ENCODE measurements around the gene UGT2A2.
"Not testable (repeated sequence)": the region's sequence is repeated elsewhere in the genome, so short reads cannot be mapped to it uniquely, and the experiment has no call there.

The UGT2A2 gene

GRCh38 chr4:69639542-69639941, at the start of gene UGT2A2:
Gene UGT2A2 (minus strand): TSS chr4:69639642. CDS start chr4:69639640, 2 bp downstream.
- DNase-seq (ENCODE audit: low spot score): no peak

DNA sequence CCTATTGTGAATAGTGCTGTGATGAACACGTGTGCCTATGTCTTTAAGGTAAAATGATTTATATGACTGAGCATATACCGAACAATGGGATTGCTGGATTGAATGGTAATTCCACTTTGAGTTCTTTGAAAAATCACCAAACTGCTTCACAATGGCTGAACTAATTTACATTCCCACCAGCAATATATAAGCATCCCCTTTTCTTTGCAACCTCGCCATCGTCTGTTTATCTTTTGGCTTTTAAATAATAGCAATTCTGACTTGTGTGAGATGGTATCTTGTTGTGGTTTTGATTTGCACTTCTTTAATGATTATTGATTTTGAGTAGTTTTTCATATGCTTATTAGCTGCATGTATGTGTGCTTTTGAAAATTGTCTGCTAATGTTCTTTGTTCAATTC, 45.4 kb upstream of the UGT2A2 start:
- DNase-seq (ENCODE audit: low spot score): no peak

DNA sequence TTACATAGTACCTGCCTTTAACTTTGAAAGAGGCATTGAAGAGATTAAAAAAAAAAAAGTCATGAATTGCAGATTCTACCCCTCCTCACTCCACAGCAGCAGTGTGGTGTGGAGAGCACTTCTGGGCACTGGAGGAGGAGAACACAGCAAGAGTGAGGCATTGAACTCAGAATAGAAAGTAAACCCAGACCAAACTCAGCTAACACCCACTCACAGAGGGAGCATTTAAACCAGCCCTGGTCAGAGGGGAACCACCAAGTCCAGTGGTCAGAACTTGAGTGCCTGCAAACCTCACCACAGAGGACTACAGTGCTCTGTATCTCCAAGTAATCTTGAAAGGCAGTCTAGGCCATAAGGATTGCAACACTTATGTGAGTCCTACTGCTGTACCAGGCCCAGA, 29.2 kb upstream of the UGT2A2 start:
- no peak for DNase-seq (ENCODE audit: low spot score)

- not testable (repeated sequence) for DNase-seq (ENCODE audit: low spot score)
These were observed 24.6 kb upstream of the UGT2A2 start for GRCh38 chr4:69664009-69664408.

- DNase-seq (ENCODE audit: low spot score): not testable (repeated sequence)
These were observed 21.8 kb upstream of the UGT2A2 start for GRCh38 chr4:69661130-69661803.

GRCh38 chr4:69658133-69658532, 18.7 kb upstream of the UGT2A2 start:
- DNase-seq (ENCODE audit: low spot score): no peak

GRCh38 chr4:69656653-69657158, 17.3 kb upstream of the UGT2A2 start:
- DNase-seq (ENCODE audit: low spot score): no peak

GRCh38 chr4:69653147-69653546, 13.7 kb upstream of the UGT2A2 start, which contains the start of gene UGT2A1:
Gene UGT2A1 (minus strand): TSS chr4:69653247. CDS start chr4:69647644, 5,603 bp downstream.
- DNase-seq (ENCODE audit: low spot score): no peak

DNA sequence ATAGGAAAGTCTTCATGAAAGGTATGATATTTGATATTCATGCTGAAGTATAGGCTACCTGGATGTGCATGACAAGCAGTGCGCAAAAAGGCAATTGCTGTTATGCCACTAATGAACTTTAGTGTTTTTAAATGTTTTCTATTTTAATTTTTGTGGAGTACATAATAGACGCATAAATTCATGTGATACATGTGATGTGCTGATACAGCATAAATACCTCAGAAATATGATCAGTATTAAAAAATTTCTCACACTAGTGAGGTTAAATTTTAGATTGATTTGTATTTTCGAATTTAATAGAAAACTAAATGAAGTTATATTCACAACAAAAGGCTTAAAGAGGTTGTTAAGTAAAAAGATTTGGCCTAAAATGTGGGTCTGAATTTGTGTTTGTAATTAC, 11.4 kb upstream of the UGT2A2 start:
- no peak for DNase-seq (ENCODE audit: low spot score)

DNA sequence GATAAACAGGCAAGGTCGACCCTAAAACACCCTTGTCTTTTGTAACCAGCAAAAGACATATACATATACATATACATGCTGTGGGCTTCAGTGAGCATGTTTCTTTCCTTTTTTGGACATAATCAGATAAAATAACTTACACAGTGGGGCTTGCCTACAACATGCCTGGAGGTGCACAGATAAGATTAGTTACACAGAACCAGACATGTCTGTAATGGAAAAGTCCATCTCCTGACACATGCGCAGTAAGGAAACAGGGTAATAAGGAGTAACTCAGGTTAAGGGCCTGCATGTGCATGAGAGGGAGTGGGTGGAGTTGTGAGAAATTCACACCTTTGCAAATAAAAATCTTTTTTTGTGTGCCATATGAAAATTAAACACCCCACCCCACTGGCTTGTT, 10.2 kb upstream of the UGT2A2 start:
- no peak for DNase-seq (ENCODE audit: low spot score)

DNA sequence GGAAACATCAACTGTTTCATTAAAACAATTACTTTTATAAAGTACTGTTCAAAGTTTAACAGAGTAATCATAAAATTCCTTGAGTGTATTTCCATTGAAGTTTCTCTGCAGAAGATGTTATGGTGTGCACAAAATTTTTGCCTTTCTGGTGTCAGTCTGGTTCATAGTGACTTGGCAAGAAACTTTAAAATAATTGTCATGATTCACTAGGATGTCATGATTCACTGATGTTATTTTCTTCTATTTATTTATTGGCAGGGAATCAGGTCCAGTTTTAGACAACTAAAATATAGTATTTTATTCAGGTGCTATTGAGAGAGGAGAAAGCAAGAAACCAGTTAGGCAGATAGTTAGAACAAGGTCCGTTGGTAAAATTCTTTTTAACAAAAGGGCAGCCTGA, 9.8 kb upstream of the UGT2A2 start:
- no peak for DNase-seq (ENCODE audit: low spot score)

- DNase-seq (ENCODE audit: low spot score): no peak
These were observed 3.5 kb upstream of the UGT2A2 start for GRCh38 chr4:69642961-69643360.

GRCh38 chr4:69640289-69640688, 847 bp upstream of the UGT2A2 start:
- no peak for DNase-seq (ENCODE audit: low spot score)

DNA sequence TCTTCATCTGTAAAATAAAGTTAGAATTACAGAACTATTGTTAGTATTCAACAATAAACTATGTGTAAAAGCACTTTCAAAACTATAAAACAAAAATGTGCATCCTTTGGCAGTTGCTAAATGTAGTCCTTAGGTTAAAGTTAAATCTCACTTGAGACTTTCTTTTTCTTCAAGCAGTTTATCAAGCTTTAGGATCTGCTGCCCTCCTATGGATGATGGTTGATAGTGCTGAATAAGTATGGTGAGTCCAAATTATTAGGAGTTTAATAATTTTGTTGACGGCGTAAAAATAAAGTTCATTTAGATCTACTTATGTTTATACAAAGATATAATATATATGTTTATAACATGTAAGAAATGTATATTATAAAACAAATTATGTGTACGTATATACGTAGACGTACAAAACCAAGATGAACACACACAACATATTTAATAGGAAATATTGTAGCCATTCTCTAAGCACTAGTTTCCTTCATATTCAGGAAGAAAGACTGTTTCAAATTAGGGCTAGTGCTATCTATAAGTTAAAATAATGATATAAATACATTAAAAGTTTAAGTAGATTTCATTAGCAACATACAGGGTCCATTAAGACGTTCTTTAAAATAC, 22.3 kb downstream of the UGT2A2 start:
- DNase-seq (ENCODE audit: low spot score): no peak

DNA sequence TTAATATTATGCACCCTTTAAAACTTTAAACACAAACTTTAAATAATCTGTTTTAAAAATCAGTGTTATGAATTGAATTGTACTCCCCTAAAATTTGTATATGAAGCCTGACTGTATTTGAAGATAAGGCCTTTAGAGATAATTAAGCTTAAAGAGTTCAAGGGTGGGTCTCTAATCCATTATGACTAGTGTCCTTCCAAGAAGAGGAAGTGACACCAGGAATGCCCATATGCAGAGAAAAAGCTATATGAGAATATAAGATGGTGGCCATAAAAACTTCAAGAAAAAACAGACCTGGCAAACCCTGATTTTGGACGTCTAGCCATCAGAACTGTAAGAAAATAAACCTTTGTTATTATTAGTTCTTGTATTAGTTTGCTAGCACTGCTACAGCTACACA, 29.0 kb downstream of the UGT2A2 start:
- no peak for DNase-seq (ENCODE audit: low spot score)

DNA sequence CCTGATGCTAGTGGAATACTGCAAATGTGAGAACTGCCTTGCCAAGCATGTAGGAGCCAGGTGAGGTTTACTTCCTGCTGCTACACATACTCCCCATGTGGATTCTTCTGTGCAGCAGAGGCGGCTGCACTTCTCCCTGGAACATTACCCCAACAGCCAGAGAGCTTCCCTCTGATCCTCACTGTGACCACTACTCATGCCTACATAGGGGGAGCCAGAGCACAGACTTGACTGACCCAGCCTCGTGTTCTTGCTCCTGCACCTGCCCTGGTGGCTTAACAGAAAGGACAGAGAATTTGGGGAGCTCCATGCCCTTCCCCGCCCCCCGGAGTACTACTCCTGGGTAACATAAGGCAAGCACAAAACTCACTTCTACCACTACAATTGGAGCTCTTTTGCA, 38.4 kb downstream of the UGT2A2 start:
- no peak for DNase-seq (ENCODE audit: low spot score)

DNA sequence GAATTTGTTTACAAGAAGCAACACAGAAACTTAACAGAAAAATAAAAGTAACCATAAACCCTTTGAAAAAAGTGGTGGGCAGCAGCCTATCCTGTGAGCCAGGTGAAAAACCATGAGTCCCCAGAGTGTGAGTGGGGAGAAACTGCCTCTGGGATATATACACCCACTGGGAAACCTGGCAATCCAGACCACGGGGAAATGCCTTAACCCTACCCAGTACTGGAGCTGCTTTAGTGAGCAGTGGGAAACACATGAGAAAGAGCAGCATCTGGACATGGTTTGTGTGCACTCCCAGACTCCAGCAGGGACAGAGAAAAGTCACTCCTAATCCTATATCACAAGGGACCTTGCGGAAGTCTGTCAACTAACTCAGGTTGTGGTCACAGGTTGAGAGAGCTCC, 39.4 kb downstream of the UGT2A2 start:
- no peak for DNase-seq (ENCODE audit: low spot score)

DNA sequence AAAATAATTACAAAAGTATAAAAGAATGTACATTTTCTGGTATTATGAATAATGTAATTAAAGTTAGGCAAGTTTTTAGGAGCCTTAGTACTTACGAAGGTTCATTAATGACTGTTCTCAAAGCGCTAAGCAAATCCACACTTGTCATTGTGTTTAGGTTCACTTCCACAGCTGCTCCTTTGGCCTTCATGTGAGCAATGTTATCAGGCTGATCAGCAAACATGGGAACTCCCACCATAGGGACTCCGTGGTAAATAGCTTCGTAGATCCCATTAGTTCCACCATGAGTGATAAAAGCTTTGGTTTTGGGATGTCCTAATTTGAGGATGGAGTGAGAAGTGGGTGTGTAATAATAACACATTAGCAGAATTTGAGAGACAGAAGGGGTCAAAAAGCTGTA, 45.1 kb downstream of the UGT2A2 start:
- DNase-seq (ENCODE audit: low spot score): no peak

- no peak for DNase-seq (ENCODE audit: low spot score)
These were observed 48.1 kb downstream of the UGT2A2 start for GRCh38 chr4:69591364-69591763.

DNA sequence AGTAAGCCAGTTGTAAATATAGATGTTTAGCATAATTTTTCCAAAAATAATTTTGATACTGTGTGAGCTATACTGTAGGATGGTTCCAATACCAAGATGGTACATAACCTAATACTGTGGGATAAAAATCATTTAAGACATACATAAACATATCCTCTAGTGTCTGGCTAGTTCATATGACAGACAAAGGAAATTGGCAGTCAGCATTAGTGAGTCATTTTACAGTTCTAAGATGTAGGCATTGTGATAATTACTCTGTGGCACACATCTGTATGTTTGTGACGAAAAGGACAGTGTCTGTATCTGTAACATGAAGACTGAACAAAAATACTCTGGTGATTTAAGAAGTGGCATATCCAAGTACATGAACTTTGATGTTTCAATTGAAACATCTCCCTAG, 49.6 kb downstream of the UGT2A2 start:
- no peak for DNase-seq (ENCODE audit: low spot score)

DNA sequence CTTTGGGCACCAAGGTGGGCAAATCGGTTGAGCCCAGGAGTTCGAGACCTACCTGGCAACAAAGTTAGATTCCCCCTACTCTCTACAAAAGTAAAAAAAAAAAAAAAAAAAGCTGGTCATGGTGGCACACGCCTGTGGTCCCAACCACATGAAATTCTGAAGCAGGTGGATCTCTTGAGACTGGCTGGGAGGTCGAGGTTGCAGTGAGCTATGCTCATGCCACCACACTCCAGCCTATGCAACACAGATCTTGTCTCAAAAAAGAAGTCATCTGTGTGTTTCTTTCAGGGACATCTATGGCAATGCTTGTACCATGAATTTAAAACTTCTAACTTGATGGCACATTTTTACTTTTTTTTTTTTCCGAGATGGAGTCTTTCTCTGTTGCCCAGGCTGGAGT, 55.3 kb downstream of the UGT2A2 start:
- no peak for DNase-seq (ENCODE audit: low spot score)

- DNase-seq (ENCODE audit: low spot score): no peak
These were observed 55.9 kb downstream of the UGT2A2 start for GRCh38 chr4:69583543-69583942.

GRCh38 chr4:69577245-69577644, 62.2 kb downstream of the UGT2A2 start:
- DNase-seq (ENCODE audit: low spot score): no peak
